RWPE1 (cell line): ENCODE data around the gene RNF41.

ENCODE experiments used
- CTCF ChIA-PET: fragments of 350-600 bp; sonication (Branson Sonifier 250); formaldehyde crosslinking; extraction: SDS; loops from one replicate; lab custom pipeline; 2021; lab: Yijun Ruan, JAX
- POLR2A ChIA-PET: fragments of 400-600 bp; formaldehyde crosslinking; extraction: SDS; loops from one replicate; lab custom pipeline; 2020; ENCODE audit warnings: antibody characterized with exemption; ENCODE audit not compliant: low non-redundant PET; lab: Yijun Ruan, JAX
- DNase-seq: peaks from one replicate; pipeline ENCODE4 v3.0.0; 2012; ENCODE audit warnings: low spot score
- H3K27ac ChIP-seq: fragments of 450-650 bp; 2 replicates; pipeline ENCODE4 v1.5.1; 2017
- CTCF ChIP-seq: fragments of 450-650 bp; conservative IDR thresholded peaks from 2 replicates; pipeline ENCODE4 v1.5.1; 2017; ENCODE audit warnings: low read depth, mild to moderate bottlenecking

RNF41 gene

GRCh38 chr12:56261503-56262232 is 39.9 kb upstream of the RNF41 start:
- no peak for TF ChIP-seq CTCF
- ChIA-PET CTCF (interaction anchor here (0.6 to 1.0 kb wide), 3 partner anchors 72 to 202 kb away, joined by 3 to 5 read pairs (median 4); partner anchors contain the start of genes SMARCC2 and ZC3H10), POLR2A (no interaction called here)
- peak; percentile 87 for DNase-seq
- peak overlapping the region; percentile 76 for H3K27ac ChIP-seq

DNA sequence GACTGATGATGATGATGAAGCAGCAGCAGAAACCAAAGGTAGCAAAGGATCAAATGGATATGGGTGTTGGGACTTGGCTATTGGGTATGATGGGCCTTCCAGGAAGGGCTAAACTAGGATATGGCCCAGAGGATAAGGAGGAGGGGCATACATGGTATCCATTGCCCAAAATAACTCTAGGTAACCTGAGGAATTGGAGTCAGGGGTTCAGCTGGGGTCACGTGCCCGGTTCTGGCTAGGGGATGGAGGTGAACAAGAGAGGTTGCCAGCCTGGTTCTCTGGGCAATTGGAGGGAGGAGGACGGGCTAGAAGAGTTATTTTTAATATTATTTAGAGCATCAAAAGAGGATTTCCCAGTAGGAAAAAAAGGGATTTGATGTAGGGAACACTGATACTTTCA is 39.2 kb upstream of the RNF41 start:
- ChIA-PET CTCF (interaction anchor here (0.7 kb wide), 1 partner anchor 39 kb away, joined by 3 read pairs; the partner anchor contains the start of gene RNF41), POLR2A (interaction anchor here (0.6 kb wide), 1 partner anchor 114 kb away, joined by 7 read pairs; no protein-coding TSS in a partner anchor)
- DNase-seq: no peak
- TF ChIP-seq CTCF: no peak
- H3K27ac ChIP-seq: peak overlapping the region; percentile 60

DNA sequence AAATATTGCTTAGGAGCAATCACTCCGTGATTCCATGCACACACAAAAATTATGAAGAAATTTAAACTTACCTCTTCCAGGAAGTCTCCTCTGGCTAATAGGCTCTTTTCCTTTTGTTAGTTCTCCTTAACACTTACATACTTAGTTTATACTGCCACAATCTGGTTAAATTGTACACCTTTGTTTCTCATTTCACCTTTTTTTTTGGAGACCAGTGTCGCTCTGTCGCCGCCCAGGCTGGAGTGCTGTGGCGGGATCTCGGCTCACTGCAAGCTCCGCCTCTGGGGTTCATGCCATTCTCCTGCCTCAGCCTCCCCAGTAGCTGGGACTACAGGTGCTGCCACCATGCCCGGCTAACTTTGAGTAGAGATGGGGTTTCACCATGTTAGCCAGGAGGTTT is 38.7 kb upstream of the RNF41 start:
- no peak for DNase-seq
- H3K27ac ChIP-seq: peak overlapping the region; percentile 60
- TF ChIP-seq CTCF: no peak
- POLR2A ChIA-PET: interaction anchor here (0.6 kb wide), 1 partner anchor 113 kb away, joined by 7 read pairs; no protein-coding TSS in a partner anchor
- CTCF ChIA-PET: interaction anchor here (0.7 kb wide), 1 partner anchor 38 kb away, joined by 3 read pairs; the partner anchor contains the start of gene RNF41

DNA sequence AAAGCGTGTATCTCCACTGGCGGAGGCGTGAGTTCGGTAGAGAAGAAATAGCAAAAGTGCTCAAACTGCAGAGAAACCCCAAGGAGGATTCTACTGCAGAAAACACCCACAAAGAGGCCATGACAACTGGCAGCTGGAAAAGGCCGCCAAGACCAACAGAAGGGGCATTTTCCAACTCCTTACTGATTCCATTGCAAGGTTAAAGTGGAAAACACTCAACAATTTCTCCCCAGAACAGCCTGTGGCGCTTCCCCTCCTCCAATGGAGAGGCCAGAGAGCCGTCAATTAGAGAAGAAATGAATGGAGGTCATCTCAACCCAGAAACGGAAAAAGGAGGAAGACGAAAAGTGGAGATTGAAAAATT is 37.1 kb upstream of the RNF41 start:
- ChIA-PET CTCF (interaction anchor here (0.5 to 1.8 kb wide), 8 partner anchors 7 to 330 kb away, joined by 3 to 5 read pairs (median 4); partner anchors contain the start of gene ESYT1), POLR2A (no interaction called here)
- DNase-seq: no peak
- peak overlapping the region; percentile 90 for H3K27ac ChIP-seq
- TF ChIP-seq CTCF: no peak

GRCh38 chr12:56258068-56258819 is 36.5 kb upstream of the RNF41 start, which contains the start of gene ANKRD52:
ANKRD52 (minus strand) TSS chr12:56258384; CDS start chr12:56258269, 115 bp downstream.
- CTCF ChIA-PET: interaction anchor here (0.5 to 1.8 kb wide), 13 partner anchors 8 to 330 kb away, joined by 3 to 7 read pairs (median 4); partner anchors contain the start of genes ESYT1 and SMARCC2
- DNase-seq: peak; percentile 86
- H3K27ac ChIP-seq: peak within 1 kb of the TSS; percentile 90
- TF ChIP-seq CTCF: peak; percentile 88
- POLR2A ChIA-PET: no interaction called here
